ENCODE results near the gene ACSL6. TPM values are rescaled to one million over a fixed set of nuclear protein-coding genes. Genes with fewer than 3 reads are reported as not detected.

Gene ACSL6, protein sequence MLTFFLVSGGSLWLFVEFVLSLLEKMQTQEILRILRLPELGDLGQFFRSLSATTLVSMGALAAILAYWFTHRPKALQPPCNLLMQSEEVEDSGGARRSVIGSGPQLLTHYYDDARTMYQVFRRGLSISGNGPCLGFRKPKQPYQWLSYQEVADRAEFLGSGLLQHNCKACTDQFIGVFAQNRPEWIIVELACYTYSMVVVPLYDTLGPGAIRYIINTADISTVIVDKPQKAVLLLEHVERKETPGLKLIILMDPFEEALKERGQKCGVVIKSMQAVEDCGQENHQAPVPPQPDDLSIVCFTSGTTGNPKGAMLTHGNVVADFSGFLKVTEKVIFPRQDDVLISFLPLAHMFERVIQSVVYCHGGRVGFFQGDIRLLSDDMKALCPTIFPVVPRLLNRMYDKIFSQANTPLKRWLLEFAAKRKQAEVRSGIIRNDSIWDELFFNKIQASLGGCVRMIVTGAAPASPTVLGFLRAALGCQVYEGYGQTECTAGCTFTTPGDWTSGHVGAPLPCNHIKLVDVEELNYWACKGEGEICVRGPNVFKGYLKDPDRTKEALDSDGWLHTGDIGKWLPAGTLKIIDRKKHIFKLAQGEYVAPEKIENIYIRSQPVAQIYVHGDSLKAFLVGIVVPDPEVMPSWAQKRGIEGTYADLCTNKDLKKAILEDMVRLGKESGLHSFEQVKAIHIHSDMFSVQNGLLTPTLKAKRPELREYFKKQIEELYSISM
- total RNA-seq: not detected in 2 replicates

DNA sequence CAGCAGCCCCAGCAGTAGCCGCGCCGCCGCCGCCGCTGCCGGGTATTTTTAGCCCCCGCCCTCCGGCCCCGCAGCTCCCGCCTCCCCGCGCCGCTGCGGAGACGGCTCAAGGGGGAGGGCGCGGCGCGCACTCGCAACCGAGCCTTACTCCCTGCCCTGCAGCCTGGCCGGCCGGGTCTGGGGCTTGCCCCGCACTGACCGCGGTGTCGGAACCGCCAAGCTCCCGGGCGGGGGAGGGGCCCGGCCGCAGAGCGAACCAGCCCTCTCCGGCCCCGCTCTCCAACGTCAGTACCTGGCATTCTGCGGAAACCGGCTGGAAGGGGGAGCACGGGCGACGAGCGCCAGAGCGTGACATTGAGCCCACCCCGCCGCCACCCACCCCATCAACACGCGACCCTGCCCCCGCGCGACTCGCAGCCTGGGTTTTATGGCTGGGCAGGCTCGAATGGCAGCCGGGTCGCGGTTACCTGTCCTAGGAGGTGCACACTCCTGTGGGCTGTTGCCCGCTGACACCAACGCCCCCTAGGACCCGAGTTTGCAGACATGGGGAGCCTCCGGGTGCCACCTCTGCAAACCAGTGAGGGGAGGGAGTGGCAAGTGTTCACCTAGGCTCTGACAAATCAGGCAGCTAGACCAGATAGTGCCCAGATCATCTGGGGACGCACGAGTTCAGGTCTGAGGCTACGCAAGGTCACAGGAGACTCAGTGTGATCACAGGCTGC lies at the start of gene ACSL6:
Gene ACSL6 (minus strand): TSS at position 37 of the 722 bp plus-strand sequence. CDS start 105 bp downstream, outside the sequence.
- no peak for DNase-seq (ENCODE audit: low read depth, low spot score)

- no peak for DNase-seq (ENCODE audit: low read depth, low spot score)
Measured at GRCh38 chr5:132060501-132061161, 49.2 kb upstream of the ACSL6 start, which contains the start of gene IL3. TSS of gene IL3 (plus strand) at chr5:132060655. CDS start at chr5:132060707, 52 bp downstream.

- no peak for DNase-seq (ENCODE audit: low read depth, low spot score)
Measured at GRCh38 chr5:132059696-132060500, 48.4 kb upstream of the ACSL6 start.

DNA sequence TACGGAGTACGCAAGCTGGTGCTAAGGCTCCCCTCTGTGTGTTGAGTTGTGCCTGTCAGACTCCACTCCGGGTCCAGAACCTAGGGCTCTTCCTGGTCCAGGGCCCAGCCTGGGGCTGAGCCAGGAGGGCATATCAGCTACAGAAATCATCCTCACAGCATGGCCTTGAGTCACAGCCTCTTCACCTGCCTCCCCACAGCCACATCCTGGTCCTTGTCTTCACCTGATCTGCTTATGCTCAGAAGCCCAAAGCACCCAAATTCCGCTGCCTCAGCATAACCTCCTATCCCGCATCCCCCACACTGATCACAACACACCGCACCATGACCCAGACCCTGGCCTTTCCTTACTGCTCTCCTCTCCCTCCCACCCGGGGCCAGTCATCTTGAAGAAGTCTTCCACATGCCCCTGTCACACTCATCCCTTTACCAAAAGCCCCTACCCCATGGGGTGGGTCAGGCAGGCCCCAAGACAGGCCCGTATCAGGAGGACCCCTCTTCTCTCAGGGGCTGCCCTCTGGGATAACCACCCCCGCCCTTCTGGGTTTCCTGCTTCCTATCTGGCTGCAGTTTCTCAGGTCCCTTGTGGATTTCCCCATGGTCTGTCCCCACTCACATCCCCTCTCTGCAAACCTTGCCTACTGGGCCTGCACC lies 47.7 kb upstream of the ACSL6 start:
- DNase-seq (ENCODE audit: low read depth, low spot score): no peak

GRCh38 chr5:132058646-132059042 lies 47.2 kb upstream of the ACSL6 start:
- DNase-seq (ENCODE audit: low read depth, low spot score): no peak

- no peak for DNase-seq (ENCODE audit: low read depth, low spot score)
Measured at GRCh38 chr5:132057498-132058255, 46.2 kb upstream of the ACSL6 start.

- no peak for DNase-seq (ENCODE audit: low read depth, low spot score)
Measured at GRCh38 chr5:132056610-132057497, 45.4 kb upstream of the ACSL6 start.

- no peak for DNase-seq (ENCODE audit: low read depth, low spot score)
Measured at GRCh38 chr5:132055808-132056609, 44.6 kb upstream of the ACSL6 start.

- DNase-seq (ENCODE audit: low read depth, low spot score): no peak
Measured at GRCh38 chr5:132055441-132055807, 44.0 kb upstream of the ACSL6 start.

GRCh38 chr5:132054697-132055440 lies 43.4 kb upstream of the ACSL6 start:
- DNase-seq (ENCODE audit: low read depth, low spot score): no peak

GRCh38 chr5:132054031-132054696 lies 42.7 kb upstream of the ACSL6 start:
- DNase-seq (ENCODE audit: low read depth, low spot score): no peak

DNA sequence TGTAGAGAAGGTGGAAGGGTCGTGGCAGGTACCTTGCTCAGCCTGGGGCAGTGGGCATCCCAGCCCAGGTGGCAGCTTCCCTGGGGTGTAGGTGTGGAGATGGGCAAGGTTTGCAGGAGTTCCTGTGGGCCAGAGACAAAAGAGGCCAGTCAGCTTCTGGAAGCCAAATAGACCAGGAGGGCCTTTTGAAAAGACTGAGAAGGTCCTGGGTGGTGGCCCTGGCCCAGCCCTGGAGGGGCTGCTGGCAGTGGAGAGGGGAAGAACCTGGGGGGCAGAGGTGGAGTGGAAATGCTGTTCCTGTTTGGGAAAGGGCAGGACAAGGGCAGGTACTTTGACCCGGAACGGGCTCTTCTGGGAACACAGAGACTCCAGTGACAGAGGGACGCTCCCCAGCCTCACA lies 42.0 kb upstream of the ACSL6 start:
- DNase-seq (ENCODE audit: low read depth, low spot score): no peak

GRCh38 chr5:132052520-132052919 lies 41.1 kb upstream of the ACSL6 start:
- no peak for DNase-seq (ENCODE audit: low read depth, low spot score)

DNA sequence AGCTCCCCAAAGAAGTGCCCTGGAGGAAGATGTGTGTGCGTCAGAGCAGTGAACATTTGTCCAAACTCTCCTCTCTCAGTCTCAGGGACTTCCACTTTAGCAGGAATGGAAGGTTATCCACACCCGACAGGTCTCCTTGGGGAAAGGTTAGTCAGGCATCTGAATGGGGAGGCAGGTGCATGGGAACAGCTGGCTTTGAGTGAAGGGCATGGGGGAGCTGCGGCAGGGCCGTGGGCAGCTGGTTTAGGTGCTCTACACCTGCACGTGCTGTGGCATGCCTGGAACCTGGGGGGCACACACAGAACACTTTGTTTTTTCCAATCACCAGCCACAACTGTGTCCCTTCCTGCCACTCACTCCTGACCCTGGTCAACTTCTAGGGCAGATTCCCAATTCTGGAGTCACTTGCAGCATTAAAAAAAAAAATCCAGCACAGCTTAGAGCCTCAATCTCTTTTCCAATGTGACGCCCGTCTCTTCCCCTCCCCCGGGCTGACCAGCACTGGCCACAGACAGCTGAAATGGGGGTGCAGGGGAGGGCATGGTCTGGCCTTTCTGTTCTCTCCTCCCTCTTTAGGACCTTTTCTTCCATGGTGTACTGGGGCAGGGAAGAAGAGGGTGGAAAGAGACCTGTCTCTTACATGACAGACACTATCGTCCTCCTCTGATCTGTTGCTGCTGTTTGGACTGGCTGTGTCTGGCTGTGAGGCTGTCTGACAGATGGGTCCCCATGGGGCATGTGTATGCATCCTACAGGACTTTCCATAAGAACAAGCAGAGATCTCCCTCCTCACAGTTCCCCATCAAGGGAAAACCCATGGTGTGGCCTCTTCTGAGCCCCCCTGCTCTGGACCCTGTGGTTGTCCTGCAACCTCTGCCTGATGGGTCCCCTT lies 39.4 kb upstream of the ACSL6 start:
- no peak for DNase-seq (ENCODE audit: low read depth, low spot score)

- DNase-seq (ENCODE audit: low read depth, low spot score): no peak
Measured at GRCh38 chr5:132050136-132050535, 38.7 kb upstream of the ACSL6 start.
